HG02884 (cell line): ENCODE results near the gene RBM33.
A peak's percentile ranks its signal among the peaks of the same experiment; 100 is the strongest.

Experiments used
- ATAC-seq: cut with Tn5 transposase; IDR thresholded peaks from one replicate; pipeline ENCODE4 v1.9.1; 2021; ENCODE audit warnings: mild to moderate bottlenecking, moderate library complexity; ENCODE audit not compliant: unreplicated experiment

Gene RBM33

GRCh38 chr7:155722118-155722517 lies 77.7 kb downstream of the RBM33 start:
- peak; percentile 45 for ATAC-seq

GRCh38 chr7:155722936-155723335 lies 78.5 kb downstream of the RBM33 start:
- no peak for ATAC-seq

GRCh38 chr7:155724327-155725005 lies 80.0 kb downstream of the RBM33 start:
- ATAC-seq = peak; percentile 59

GRCh38 chr7:155725006-155725355 lies 80.5 kb downstream of the RBM33 start:
- no peak for ATAC-seq

GRCh38 chr7:155727616-155728015 lies 83.2 kb downstream of the RBM33 start:
- ATAC-seq = no peak

GRCh38 chr7:155728116-155728515 lies 83.7 kb downstream of the RBM33 start:
- ATAC-seq = no peak

GRCh38 chr7:155729847-155730246 lies 85.4 kb downstream of the RBM33 start:
- no peak for ATAC-seq

- no peak for ATAC-seq
These were observed 86.9 kb downstream of the RBM33 start for GRCh38 chr7:155731380-155731779.

GRCh38 chr7:155731871-155732270 lies 87.4 kb downstream of the RBM33 start:
- no peak for ATAC-seq

- ATAC-seq = no peak
These were observed 87.8 kb downstream of the RBM33 start for GRCh38 chr7:155732286-155732685.

- ATAC-seq = no peak
These were observed 89.4 kb downstream of the RBM33 start for GRCh38 chr7:155733582-155734444.

GRCh38 chr7:155734445-155734809 lies 90.0 kb downstream of the RBM33 start:
- no peak for ATAC-seq

- ATAC-seq = no peak
These were observed 91.1 kb downstream of the RBM33 start for GRCh38 chr7:155735442-155736115.

- no peak for ATAC-seq
These were observed 93.1 kb downstream of the RBM33 start for GRCh38 chr7:155737590-155737989.

GRCh38 chr7:155738104-155738503 lies 93.6 kb downstream of the RBM33 start:
- ATAC-seq = no peak

GRCh38 chr7:155738652-155739537 lies 94.4 kb downstream of the RBM33 start:
- no peak for ATAC-seq

GRCh38 chr7:155739538-155740143 lies 95.2 kb downstream of the RBM33 start:
- no peak for ATAC-seq

GRCh38 chr7:155741082-155741481 lies 96.6 kb downstream of the RBM33 start:
- no peak for ATAC-seq

- ATAC-seq = no peak
These were observed 97.3 kb downstream of the RBM33 start for GRCh38 chr7:155741805-155742204.

- ATAC-seq = no peak
These were observed 98.7 kb downstream of the RBM33 start for GRCh38 chr7:155743177-155743576.
